H1 (cell line): Measurements from ENCODE around the gene RBM19.

Experiments used
- CTBP2 ChIP-seq: IDR thresholded peaks from 2 replicates; pipeline ENCODE4 v1.7.0; 2011; ENCODE audit warnings: borderline replicate concordance, mild to moderate bottlenecking, moderate library complexity, mixed read lengths, low read length; ENCODE audit not compliant: insufficient read depth, insufficient read length
- EGR1 ChIP-seq: IDR thresholded peaks from 2 replicates; pipeline ENCODE4 v1.6.1; 2011; ENCODE audit warnings: low read depth, low read length, borderline replicate concordance
- EP300 ChIP-seq, 2 experiments: IDR thresholded peaks; 1 replicate in 1 of 2; 2 replicates in 1 of 2; pipeline ENCODE4 v1.6.1; 2011 to 2012; ENCODE audit warnings: low read depth in 2 of 2, low read length in 2 of 2, mild to moderate bottlenecking in 2 of 2, borderline replicate concordance in 1 of 2, inconsistent platforms in 1 of 2, moderate library complexity in 1 of 2
- EZH2 ChIP-seq: fragments of 200-600 bp; sonication (generic); IDR thresholded peaks from 2 replicates; pipeline ENCODE4 v1.7.1; 2012; ENCODE audit warnings: low read depth, mild to moderate bottlenecking, moderate library complexity, low read length, inconsistent platforms; ENCODE audit not compliant: severe bottlenecking
- FOSL1 ChIP-seq: IDR thresholded peaks from 2 replicates; pipeline ENCODE4 v1.6.1; 2011; ENCODE audit warnings: mild to moderate bottlenecking, low read depth, low read length, moderate library complexity; ENCODE audit not compliant: insufficient read depth
- JUND ChIP-seq: IDR thresholded peaks from 2 replicates; pipeline ENCODE4 v1.6.1; 2011; ENCODE audit warnings: mild to moderate bottlenecking, improper control_type of control experiment, low read length
- NRF1 ChIP-seq: IDR thresholded peaks from 2 replicates; pipeline ENCODE4 v1.6.1; 2011; ENCODE audit warnings: mild to moderate bottlenecking, low read depth, low read length, improper control_type of control experiment
- POLR2A ChIP-seq, 2 experiments: IDR thresholded peaks; 1 replicate in 1 of 2; 2 replicates in 1 of 2; pipeline ENCODE4 v1.6.1; 2011; ENCODE audit warnings: low read depth in 2 of 2, low read length in 2 of 2, mild to moderate bottlenecking in 2 of 2; ENCODE audit errors: control extremely low read depth in 1 of 2
- SIRT6 ChIP-seq: IDR thresholded peaks from one replicate; pipeline ENCODE4 v1.7.1; 2012; ENCODE audit warnings: low read length, inconsistent platforms
- TF ChIP-seq, protein P1 (sequence below), 3 experiments: IDR thresholded peaks; 1 replicate in 2 of 3; 2 replicates in 1 of 3; pipeline versions ENCODE4 v1.5.1 to v1.6.1; 2011; ENCODE audit warnings: low read length in 3 of 3, mild to moderate bottlenecking in 3 of 3, inconsistent platforms in 2 of 3, low read depth in 1 of 3, moderate library complexity in 1 of 3; ENCODE audit not compliant: insufficient read depth in 1 of 3; ENCODE audit errors: control extremely low read depth in 1 of 3

DNA sequence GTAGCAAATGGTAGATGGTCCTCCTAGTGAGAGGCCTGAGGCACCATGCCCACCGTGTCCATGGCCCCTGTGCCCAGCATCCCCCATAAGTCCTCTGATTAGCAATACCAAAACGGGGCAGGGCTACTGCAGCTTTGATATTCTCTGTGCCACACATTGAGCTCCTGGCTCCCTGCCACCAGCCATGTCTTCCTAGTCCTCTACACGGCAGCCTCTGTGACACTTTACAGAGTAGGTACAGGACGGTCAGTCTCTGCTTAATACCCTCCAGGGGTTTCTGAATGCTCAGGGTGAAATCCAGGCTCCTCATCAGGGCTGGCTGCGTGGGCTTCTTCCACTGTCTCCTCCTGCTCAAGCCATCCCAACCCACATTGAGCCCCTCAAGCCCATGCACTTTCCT, 8.0 kb downstream of the RBM19 start:
- TF ChIP-seq, protein P1, sequence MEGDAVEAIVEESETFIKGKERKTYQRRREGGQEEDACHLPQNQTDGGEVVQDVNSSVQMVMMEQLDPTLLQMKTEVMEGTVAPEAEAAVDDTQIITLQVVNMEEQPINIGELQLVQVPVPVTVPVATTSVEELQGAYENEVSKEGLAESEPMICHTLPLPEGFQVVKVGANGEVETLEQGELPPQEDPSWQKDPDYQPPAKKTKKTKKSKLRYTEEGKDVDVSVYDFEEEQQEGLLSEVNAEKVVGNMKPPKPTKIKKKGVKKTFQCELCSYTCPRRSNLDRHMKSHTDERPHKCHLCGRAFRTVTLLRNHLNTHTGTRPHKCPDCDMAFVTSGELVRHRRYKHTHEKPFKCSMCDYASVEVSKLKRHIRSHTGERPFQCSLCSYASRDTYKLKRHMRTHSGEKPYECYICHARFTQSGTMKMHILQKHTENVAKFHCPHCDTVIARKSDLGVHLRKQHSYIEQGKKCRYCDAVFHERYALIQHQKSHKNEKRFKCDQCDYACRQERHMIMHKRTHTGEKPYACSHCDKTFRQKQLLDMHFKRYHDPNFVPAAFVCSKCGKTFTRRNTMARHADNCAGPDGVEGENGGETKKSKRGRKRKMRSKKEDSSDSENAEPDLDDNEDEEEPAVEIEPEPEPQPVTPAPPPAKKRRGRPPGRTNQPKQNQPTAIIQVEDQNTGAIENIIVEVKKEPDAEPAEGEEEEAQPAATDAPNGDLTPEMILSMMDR (IDR thresholded peaks at IDR 0.05; ENCODE audit: control extremely low read depth in 1 of 3, insufficient read depth in 1 of 3, low read depth in 1 of 3, low read length in 3 of 3): no peak
- TF ChIP-seq SIRT6 (no peak), EP300 (IDR thresholded peaks at IDR 0.05; ENCODE audit: borderline replicate concordance in 1 of 2, low read depth in 2 of 2, low read length in 2 of 2) (no peak), JUND (no peak), EZH2 (no peak), POLR2A (IDR thresholded peaks at IDR 0.05; ENCODE audit: control extremely low read depth in 1 of 2, low read depth in 2 of 2, low read length in 2 of 2) (no peak), FOSL1 (no peak), NRF1 (no peak), CTBP2 (no peak), EGR1 (no peak)
